Amniotic epithelial cell (primary cell): Measurements from ENCODE around the gene MPV17L.
A peak's percentile ranks its signal among the peaks of the same experiment; 100 is the strongest.
"Not testable (repeated sequence)": the region's sequence is repeated elsewhere in the genome, so short reads cannot be mapped to it uniquely, and the experiment has no call there.

Experiments
- DNase-seq: peaks from one replicate; pipeline ENCODE4 v3.0.0-alpha.2; 2010; ENCODE audit warnings: low read depth

The MPV17L gene

DNA sequence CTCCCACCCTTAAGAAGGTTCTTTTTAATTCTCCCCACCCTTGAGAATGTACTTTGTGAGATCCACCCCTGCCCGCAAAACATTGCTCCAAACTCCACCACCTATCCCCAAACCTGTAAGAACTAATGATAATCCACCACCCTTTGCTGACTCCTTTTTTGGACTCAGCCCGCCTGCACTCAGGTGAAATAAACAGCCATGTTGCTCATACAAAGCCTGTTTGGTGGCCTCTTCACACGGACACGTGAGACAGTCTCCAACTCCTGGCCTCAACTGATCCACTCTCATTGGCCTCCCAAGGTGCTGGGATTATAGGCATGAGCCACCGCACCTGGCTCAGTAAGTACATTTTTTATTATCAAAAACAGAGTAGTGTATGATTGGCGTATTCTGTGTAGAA lies 13.9 kb downstream of the MPV17L start:
- not testable (repeated sequence) for DNase-seq

DNA sequence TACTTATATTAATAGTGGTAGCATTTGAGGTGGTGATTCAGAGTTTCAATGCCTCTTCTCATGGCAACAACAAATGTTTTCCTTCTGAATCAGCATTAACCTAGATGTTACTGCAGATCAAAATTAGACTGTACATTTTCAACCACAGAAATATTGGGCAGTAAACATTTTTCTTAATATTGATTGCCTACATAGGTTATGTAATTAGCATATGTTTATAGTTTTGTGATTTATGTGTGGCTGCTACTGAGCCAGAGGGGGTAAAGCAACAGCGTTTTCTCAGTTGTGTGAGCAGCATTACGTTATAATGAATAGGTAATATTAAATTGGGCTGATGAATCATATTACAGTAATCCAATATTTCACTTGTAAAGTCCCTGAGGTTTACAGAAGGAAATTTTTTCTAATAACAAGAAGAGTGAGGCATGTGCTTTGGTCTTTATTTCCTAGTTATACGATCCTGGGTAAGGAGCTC lies 20.0 kb downstream of the MPV17L start:
- DNase-seq = peak; percentile 66

- no peak for DNase-seq
Observed at GRCh38 chr16:15417197-15417596, 21.6 kb downstream of the MPV17L start.

DNA sequence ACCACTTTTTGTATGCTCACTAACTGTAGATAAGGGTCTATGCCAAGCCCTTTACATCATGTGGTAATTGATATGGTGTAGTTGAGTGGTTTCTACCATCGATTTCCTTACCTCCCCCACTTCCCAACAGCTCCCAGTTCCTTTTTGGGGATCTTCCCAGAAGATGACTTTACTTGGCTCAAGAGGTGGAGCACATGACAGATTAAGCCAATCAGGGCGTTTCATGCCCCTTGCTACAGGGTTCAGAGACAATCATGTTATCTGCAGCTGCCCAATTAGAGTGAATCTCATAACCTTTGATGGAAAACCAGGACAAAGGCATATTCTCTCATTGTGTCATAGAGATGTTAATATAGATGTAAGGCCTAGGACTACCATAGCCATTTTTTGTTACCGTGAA lies 22.7 kb downstream of the MPV17L start:
- DNase-seq = no peak

DNA sequence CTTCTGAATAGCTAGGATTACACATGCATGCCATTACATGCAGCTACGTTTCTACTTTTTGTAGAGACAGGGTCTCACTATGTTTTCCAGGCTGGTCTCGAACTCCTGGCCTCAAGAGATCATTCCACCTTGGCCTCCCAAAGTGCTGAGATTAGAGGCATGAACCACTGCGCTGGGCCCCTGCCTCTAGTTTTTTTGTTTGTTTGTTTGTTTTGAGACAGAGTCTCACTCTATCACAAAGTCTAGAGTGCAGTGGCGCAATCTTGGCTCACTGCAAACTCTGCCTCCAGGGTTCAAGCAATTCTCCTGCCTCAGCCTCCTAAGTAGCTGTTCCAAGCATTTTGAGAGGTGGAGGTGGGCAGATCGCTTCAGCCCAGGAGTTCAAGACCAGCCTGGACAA lies 26.1 kb downstream of the MPV17L start:
- not testable (repeated sequence) for DNase-seq

GRCh38 chr16:15422222-15422621 lies 26.7 kb downstream of the MPV17L start:
- DNase-seq = no peak

DNA sequence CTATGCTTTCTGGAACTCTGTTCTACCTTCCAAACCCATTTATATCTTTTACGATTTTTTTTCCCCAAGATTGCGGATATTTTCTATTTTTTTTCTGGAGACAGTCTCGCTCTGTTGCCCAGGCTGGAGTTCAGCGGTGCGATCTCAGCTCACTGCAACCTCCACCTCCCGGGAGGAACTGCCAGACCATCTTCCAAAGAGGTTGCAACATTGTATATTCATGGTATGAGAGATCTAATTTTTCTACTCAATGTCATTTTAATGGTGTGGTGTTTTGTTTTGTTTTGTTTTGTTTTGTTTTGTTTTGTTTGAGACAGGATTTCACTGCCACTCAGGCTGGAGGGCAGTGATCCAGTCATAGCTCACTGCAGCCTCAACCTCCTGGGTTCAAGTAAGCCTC lies 30.3 kb downstream of the MPV17L start:
- no peak for DNase-seq

DNA sequence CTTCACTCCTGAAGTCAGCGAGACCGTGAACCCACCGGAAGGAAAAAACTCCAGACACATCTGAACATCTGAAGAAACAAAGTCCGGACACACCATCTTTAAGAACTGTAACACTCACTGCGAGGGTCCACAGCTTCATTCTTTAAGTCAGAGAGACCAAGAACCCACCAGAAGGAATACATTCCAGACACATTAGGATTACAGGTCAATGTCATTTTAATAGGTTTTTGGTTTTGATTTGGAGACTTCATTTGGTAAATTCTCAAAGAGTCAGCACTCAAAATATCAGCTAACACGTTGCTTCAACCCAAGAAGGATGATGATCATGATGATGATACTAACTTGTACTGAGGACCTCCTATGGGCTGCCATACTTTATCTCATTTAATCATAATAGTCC lies 31.2 kb downstream of the MPV17L start:
- DNase-seq = no peak

- peak; percentile 68 for DNase-seq
Observed at GRCh38 chr16:15427648-15428239, 32.2 kb downstream of the MPV17L start.

DNA sequence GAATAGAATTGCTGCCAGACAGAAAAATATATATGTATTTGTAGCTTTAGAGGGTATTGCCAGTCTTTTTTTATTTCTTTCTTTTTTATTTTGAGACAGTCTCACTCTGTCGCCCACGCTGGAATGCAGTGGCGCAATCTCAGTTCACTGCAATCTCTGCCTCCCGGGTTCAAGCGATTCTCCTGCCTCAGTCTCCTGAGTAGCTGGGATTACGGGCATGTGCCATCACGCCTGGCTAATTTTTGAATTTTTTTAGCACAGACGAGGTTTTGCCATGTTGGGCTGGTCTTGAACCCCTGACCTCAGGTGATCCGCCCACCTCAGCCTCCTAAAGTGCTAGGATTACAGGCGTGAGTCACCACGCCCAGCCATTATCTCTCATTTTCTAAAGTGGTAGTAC lies 35.3 kb downstream of the MPV17L start:
- DNase-seq = not testable (repeated sequence)

DNA sequence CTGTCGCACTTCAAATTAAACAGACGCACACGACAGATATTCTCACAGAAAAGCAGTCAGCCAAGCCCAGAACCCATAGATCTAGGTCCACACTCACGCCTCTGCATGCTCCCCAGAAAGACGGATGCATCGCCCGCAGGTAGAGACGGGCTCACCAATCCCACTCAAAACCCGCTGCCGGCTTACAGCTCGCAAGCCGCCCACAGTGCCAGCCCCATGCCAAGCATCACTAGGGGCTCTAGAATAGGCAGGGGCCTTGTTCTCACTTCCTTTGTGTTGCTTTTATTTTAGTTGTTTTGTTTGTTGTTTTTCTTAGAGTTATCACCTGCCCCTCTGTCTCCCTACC lies 38.5 kb downstream of the MPV17L start:
- no peak for DNase-seq

- peak; percentile 54 for DNase-seq
Observed at GRCh38 chr16:15434425-15435215, 39.1 kb downstream of the MPV17L start, which contains the start of gene BMERB1. BMERB1 (plus strand) TSS chr16:15434588; CDS start chr16:15434654, 66 bp downstream.

DNA sequence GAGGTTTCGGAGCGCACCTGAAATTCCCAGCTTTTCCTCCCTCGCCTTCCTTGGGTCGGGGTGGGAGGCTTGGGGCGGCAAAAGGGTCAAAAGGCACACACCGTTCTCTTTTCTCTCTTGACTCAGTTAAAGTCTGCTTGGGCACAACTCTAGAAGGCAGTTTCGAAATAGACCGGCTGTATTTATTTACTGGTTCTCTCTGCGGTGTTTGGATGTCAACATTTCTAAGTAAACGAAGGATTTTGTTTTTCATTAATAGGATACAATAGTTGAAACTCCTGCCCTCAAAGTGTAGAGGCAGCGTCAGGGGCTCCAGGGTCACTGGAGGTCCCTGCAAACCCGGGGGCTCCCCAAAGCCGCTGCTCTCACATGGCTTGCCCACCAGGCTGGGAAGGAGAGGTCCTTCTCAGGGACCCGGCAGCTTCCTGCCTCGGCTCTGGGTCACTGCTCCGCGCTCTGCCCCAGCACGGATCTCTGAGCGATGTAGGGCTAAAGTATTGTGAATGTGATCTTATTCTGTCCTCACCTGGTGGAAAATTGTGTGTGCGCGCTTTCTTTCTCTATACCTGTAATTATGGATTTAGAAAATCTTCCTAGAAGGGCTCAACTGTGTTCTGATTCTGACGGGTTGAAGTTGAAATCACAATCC lies 39.8 kb downstream of the MPV17L start:
- DNase-seq = peak; percentile 24

- no peak for DNase-seq
Observed at GRCh38 chr16:15439102-15439501, 43.5 kb downstream of the MPV17L start.

DNA sequence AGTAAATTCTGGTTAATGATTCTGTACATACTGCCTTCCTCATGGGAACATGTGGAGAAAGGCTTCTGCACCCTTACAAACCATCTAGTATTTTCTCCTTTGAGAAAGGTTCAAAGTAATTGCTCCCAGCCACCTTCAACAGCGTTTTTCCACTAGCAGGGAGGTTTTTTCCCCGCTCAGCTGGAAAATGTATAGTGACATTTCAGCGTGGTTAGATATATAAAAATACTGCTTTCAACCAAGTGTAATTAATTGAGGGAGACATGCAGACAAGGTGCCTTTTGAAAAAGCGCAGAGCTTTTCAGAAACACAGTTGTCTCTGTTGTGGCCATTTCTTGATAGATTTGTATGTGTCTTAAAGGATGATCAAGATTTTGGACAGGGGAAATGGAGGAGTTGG lies 44.0 kb downstream of the MPV17L start:
- no peak for DNase-seq

- DNase-seq = peak; percentile 60
Observed at GRCh38 chr16:15440852-15441251, 45.3 kb downstream of the MPV17L start.

DNA sequence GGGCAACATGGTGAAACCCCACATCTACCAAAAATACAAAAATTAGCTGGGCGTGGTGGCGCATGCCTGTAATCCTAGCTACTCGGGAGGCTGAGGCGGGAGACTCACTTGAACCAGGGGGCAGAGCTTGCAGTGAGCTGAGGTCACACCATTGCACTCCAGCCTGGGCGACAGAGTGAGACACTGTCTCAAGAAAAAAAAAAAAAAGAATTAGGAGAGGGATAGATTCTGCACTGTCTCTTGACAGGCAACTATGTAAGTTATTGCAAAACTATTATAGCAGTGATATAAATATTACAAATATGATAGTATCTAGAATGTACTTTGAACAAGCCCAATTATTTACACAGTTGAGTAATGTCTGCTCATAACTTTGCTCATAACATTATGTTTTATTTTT lies 46.6 kb downstream of the MPV17L start:
- DNase-seq = peak; percentile 32

DNA sequence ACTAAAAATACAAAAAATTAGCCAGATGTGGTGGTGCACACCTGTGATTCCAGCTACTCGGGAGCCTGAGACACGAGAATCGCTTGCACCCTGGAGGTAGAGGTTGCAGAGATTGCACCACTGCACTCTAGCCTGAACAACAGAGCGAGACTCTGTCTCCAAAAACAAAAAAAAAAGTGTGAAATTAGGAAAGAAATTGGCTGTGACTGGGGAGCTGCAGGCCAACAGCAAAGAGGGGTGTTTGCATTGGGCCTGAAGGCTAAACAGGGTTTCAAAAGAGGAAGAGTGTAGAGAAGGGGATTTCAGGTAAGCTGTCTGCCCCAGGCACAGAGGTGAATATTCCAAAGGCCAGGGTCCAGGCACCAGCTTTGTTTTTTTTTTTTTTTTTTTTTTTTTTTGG lies 48.2 kb downstream of the MPV17L start:
- DNase-seq = no peak

- no peak for DNase-seq
Observed at GRCh38 chr16:15444264-15444663, 48.7 kb downstream of the MPV17L start.

DNA sequence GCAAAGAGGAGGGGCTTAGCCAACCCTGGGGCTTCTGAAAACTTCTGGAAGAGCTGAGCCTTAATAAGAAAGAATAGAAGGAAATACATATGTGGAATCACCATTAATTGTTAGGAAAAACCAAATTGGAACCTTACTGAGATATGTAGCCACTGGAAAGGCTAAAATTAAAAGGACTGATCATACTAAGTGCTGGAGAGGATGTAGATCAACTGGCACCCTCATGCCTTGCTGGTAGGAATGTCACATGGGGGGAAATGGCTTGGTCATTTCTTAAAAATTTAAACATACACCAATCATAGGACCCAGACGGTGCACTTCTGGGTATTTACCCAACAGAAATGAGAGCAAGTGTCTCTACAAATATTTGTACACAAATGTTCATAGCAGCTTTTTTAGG lies 49.9 kb downstream of the MPV17L start:
- no peak for DNase-seq

DNA sequence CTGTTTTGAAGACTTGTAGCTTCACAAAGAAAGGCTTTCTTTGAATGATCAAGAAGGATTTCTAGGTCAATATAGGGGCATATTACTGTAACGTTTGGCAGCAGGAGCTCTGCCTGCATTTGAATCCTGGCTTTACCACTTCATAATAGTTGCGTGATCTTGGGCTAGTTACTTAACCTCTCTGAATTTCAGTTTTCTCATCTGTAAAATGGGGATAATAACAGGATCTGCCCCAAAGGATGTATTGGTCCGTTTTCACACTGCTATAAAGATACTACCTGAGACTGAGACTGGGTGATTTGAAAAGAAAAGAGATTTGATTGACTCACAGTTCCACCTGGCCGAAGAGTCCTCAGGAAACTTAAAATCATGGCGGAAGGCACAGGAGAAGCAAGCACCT lies 51.3 kb downstream of the MPV17L start:
- no peak for DNase-seq

DNA sequence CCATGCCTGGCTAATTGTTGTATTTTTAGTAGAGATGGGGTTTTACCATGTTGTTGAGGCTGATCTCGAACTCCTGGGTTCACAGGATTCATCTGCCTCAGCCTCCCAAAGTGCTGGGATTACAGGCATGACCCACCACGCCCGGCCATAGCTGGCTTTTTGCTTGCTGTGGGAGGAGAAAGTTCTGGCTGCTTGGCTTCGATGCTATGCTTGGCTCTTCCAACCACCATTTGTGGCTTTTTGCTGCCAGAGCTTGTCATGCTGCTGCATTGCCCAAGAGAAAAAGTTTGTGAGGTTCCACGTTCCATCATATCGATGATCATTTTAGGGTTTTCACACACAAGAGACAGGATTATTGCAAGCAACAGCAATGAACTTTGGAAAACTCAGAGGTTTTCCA lies 55.1 kb downstream of the MPV17L start:
- no peak for DNase-seq

GRCh38 chr16:15451098-15451731 lies 55.7 kb downstream of the MPV17L start:
- DNase-seq = no peak
